IMR-90 (cell line): Measurements from ENCODE around the gene UCHL1. TPM values are rescaled to one million over a fixed set of nuclear protein-coding genes. Genes with fewer than 3 reads are reported as not detected.

Experiments
- ATAC-seq: fragments of 200-7000 bp; cut with Tn5 transposase; 2 replicates; pipeline ENCODE4 v1.9.1; 2020; ENCODE audit warnings: low read depth, mild to moderate bottlenecking, moderate library complexity
- BruUV-seq: library from RNA; stranded (reverse); fragments of 400-500 nt; replicated peaks from 2 replicates; lab custom pipeline; 2021; lab: Mats Ljungman, UMichigan
- CTCF ChIA-PET: fragments of 300-600 bp; formaldehyde crosslinking; extraction: SDS; loops from one replicate; lab custom pipeline; 2021; ENCODE audit warnings: antibody characterized with exemption; lab: Yijun Ruan, JAX
- POLR2A ChIA-PET: fragments of 300-600 bp; sonication (Branson Sonifier 250); formaldehyde crosslinking; loops from one replicate; lab custom pipeline; 2022; ENCODE audit warnings: antibody characterized with exemption; ENCODE audit not compliant: unreplicated experiment; lab: Charles Lee
- DNase-seq: peaks from one replicate; pipeline ENCODE4 v3.0.0; 2013
- H2AFZ ChIP-seq: replicated peaks from 2 replicates; pipeline ENCODE3; 2013; ENCODE audit warnings: low read length, mild to moderate bottlenecking; ENCODE audit not compliant: poor library complexity
- H2AK5ac ChIP-seq: 2 replicates; pipeline ENCODE4 v1.6.1; 2013; ENCODE audit warnings: low read depth, low read length, inconsistent platforms
- H2AK9ac ChIP-seq: replicated peaks from 2 replicates; pipeline ENCODE3; 2013; ENCODE audit warnings: mild to moderate bottlenecking, low read depth, low read length, moderate library complexity; ENCODE audit not compliant: poor library complexity
- H2BK120ac ChIP-seq: 2 replicates; pipeline ENCODE4 v1.6.1; 2013; ENCODE audit warnings: low read depth, low read length, inconsistent platforms
- H2BK15ac ChIP-seq: 3 replicates; pipeline ENCODE4 v1.6.1; 2013; ENCODE audit warnings: low read depth, low read length, inconsistent platforms
- H2BK20ac ChIP-seq: 2 replicates; pipeline ENCODE4 v1.6.1; 2013; ENCODE audit warnings: low read depth, mild to moderate bottlenecking, inconsistent platforms, low read length, moderate library complexity
- H2BK5ac ChIP-seq: 2 replicates; pipeline ENCODE4 v1.6.1; 2013; ENCODE audit warnings: mild to moderate bottlenecking, low read depth, low read length, inconsistent platforms; ENCODE audit not compliant: poor library complexity, severe bottlenecking
- H3K14ac ChIP-seq: replicated peaks from 2 replicates; pipeline ENCODE4 v1.6.1; 2013; ENCODE audit warnings: low read depth, low read length, inconsistent platforms
- H3K18ac ChIP-seq: 2 replicates; pipeline ENCODE4 v1.6.1; 2013; ENCODE audit warnings: low read depth, low read length, control low read depth
- H3K23ac ChIP-seq: 2 replicates; pipeline ENCODE4 v1.6.1; 2013; ENCODE audit warnings: low read depth, low read length, inconsistent platforms
- H3K27ac ChIP-seq: 2 replicates; pipeline ENCODE4 v1.5.1; 2013; ENCODE audit warnings: mild to moderate bottlenecking, control low read depth, low read length; ENCODE audit not compliant: insufficient read depth
- H3K27me3 ChIP-seq: 2 replicates; pipeline ENCODE4 v1.6.1; 2013; ENCODE audit warnings: low read length; ENCODE audit not compliant: control insufficient read depth, insufficient read depth
- H3K36me3 ChIP-seq: 2 replicates; pipeline ENCODE4 v1.6.1; 2013; ENCODE audit warnings: low read length, mixed read lengths; ENCODE audit not compliant: control insufficient read depth, insufficient read depth
- H3K4ac ChIP-seq: 2 replicates; pipeline ENCODE4 v1.6.1; 2013; ENCODE audit warnings: low read depth, low read length, inconsistent platforms
- H3K4me1 ChIP-seq: 2 replicates; pipeline ENCODE4 v1.6.1; 2013; ENCODE audit warnings: low read length, mixed read lengths; ENCODE audit not compliant: control insufficient read depth, insufficient read depth
- H3K4me2 ChIP-seq: 2 replicates; pipeline ENCODE4 v1.6.1; 2013; ENCODE audit warnings: low read depth, mild to moderate bottlenecking, control low read depth, low read length, moderate library complexity
- H3K4me3 ChIP-seq: 2 replicates; pipeline ENCODE4 v1.5.1; 2013; ENCODE audit warnings: low read depth, mild to moderate bottlenecking, control low read depth, low read length, moderate library complexity; ENCODE audit not compliant: insufficient read depth
- H3K56ac ChIP-seq: 2 replicates; pipeline ENCODE4 v1.6.1; 2013; ENCODE audit warnings: low read length, inconsistent platforms; ENCODE audit not compliant: insufficient read depth; ENCODE audit errors: extremely low read depth
- H3K79me1 ChIP-seq, 2 experiments: 2 replicates each; pipeline ENCODE4 v1.6.1; 2013; ENCODE audit warnings: low read length in 2 of 2, inconsistent platforms in 1 of 2, low read depth in 1 of 2
- H3K9ac ChIP-seq: 2 replicates; pipeline ENCODE4 v1.6.1; 2013; ENCODE audit warnings: low read depth, low read length, control low read depth
- H3K9me1 ChIP-seq: 2 replicates; pipeline ENCODE4 v1.6.1; 2013; ENCODE audit warnings: low read length, inconsistent platforms; ENCODE audit not compliant: insufficient read depth
- H3K9me3 ChIP-seq: 2 replicates; pipeline ENCODE4 v1.6.1; 2013; ENCODE audit warnings: low read length; ENCODE audit not compliant: control insufficient read depth, insufficient read depth
- H4K20me1 ChIP-seq: 2 replicates; pipeline ENCODE4 v1.6.1; 2013; ENCODE audit warnings: low read length, inconsistent platforms; ENCODE audit not compliant: insufficient read depth
- H4K5ac ChIP-seq: 2 replicates; pipeline ENCODE4 v1.6.1; 2013; ENCODE audit warnings: mild to moderate bottlenecking, low read depth, low read length, control low read depth
- H4K8ac ChIP-seq, 2 experiments: 2 replicates each; pipeline ENCODE4 v1.6.1; 2013; ENCODE audit warnings: low read depth in 2 of 2, low read length in 2 of 2, control low read depth in 1 of 2, inconsistent platforms in 1 of 2
- H4K91ac ChIP-seq: 2 replicates; pipeline ENCODE4 v1.6.1; 2013; ENCODE audit warnings: low read depth, low read length, inconsistent platforms; ENCODE audit not compliant: insufficient read depth
- BHLHE40 ChIP-seq: fragments of 150-350 bp; IDR thresholded peaks from 2 replicates; pipeline ENCODE4 v1.6.1; 2016; ENCODE audit warnings: mild to moderate bottlenecking, low read depth, low read length
- CEBPB ChIP-seq: IDR thresholded peaks from 2 replicates; pipeline ENCODE4 v1.6.1; 2012; ENCODE audit warnings: low read depth, low read length, improper control_type of control experiment
- CHD1 ChIP-seq: IDR thresholded peaks from 2 replicates; pipeline ENCODE4 v1.6.1; 2012; ENCODE audit warnings: low read depth, low read length, improper control_type of control experiment
- CTCF ChIP-seq: conservative IDR thresholded peaks from 2 replicates; pipeline ENCODE4 v1.5.1; 2012; ENCODE audit warnings: mild to moderate bottlenecking, low read depth, low read length, improper control_type of control experiment
- ELK1 ChIP-seq: fragments of 150-350 bp; IDR thresholded peaks from 2 replicates; pipeline ENCODE4 v1.6.1; 2016; ENCODE audit warnings: low read depth, mild to moderate bottlenecking, low read length, moderate library complexity, borderline replicate concordance
- FOS ChIP-seq: fragments of 150-350 bp; IDR thresholded peaks from 2 replicates; pipeline ENCODE4 v1.6.1; 2016; ENCODE audit warnings: low read depth, low read length
- MAFK ChIP-seq: IDR thresholded peaks from 2 replicates; pipeline ENCODE4 v1.6.1; 2012; ENCODE audit warnings: low read depth, low read length, improper control_type of control experiment
- MAZ ChIP-seq: IDR thresholded peaks from 2 replicates; pipeline ENCODE4 v1.6.1; 2012; ENCODE audit warnings: low read depth, mild to moderate bottlenecking, low read length, improper control_type of control experiment, moderate library complexity, borderline replicate concordance
- MXI1 ChIP-seq: IDR thresholded peaks from 2 replicates; pipeline ENCODE4 v1.6.1; 2012; ENCODE audit warnings: low read depth, mild to moderate bottlenecking, low read length, moderate library complexity, borderline replicate concordance
- NFE2L2 ChIP-seq: fragments of 150-350 bp; IDR thresholded peaks from 2 replicates; pipeline ENCODE4 v1.6.1; 2016; ENCODE audit warnings: low read depth, mild to moderate bottlenecking, low read length
- POLR2A ChIP-seq: IDR thresholded peaks from 2 replicates; pipeline ENCODE4 v1.6.1; 2012; ENCODE audit warnings: mild to moderate bottlenecking, low read depth, low read length
- RAD21 ChIP-seq: IDR thresholded peaks from 2 replicates; pipeline ENCODE4 v1.6.1; 2012; ENCODE audit warnings: low read length, improper control_type of control experiment
- RCOR1 ChIP-seq: IDR thresholded peaks from 2 replicates; pipeline ENCODE4 v1.6.1; 2012; ENCODE audit warnings: mild to moderate bottlenecking, low read length, improper control_type of control experiment; ENCODE audit not compliant: insufficient replicate concordance
- RFX5 ChIP-seq: IDR thresholded peaks from 2 replicates; pipeline ENCODE4 v1.8.0; 2012; ENCODE audit warnings: low read depth, mild to moderate bottlenecking, low read length, moderate library complexity
- SMC3 ChIP-seq: fragments of 150-350 bp; IDR thresholded peaks from 2 replicates; pipeline ENCODE4 v1.6.1; 2016; ENCODE audit warnings: low read depth, mild to moderate bottlenecking, antibody characterized with exemption, low read length, moderate library complexity
- USF2 ChIP-seq: fragments of 150-350 bp; IDR thresholded peaks from 2 replicates; pipeline ENCODE4 v1.6.1; 2017; ENCODE audit warnings: mild to moderate bottlenecking, antibody characterized with exemption, low read length, low read depth
- WGBS, 2 experiments: methylation state at CpG; one replicate each; pipeline versions ENCODE4 v1.1.5 to v1.1.7; 2013; ENCODE audit warnings: missing lambda C conversion rate in 2 of 2; ENCODE audit not compliant: insufficient read length in 1 of 2; ENCODE audit errors: extremely low coverage in 2 of 2; 5-methylcytosine and 5-hydroxymethylcytosine counted together
- dilution Hi-C: fragments of 300-500 bp; cut with HindIII; formaldehyde crosslinking; loops from one replicate; pipeline ENCODE4 v1.14.3; 2018; ENCODE audit warnings: low sequenced_read_pairs; ENCODE audit not compliant: unreplicated experiment
- in situ Hi-C: fragments of 300-500 bp; cut with MboI; formaldehyde crosslinking; loops from 3 replicates; pipeline ENCODE4 v1.14.3; 2019; ENCODE audit warnings: low sequenced_read_pairs, inconsistent platforms, mixed read lengths
- intact Hi-C: fragments of 100-400 bp; cut with micrococcal nuclease; formaldehyde crosslinking; loops from 2 replicates; pipeline ENCODE4 v1.10.0; 2022
- polyA plus RNA-seq, 3 experiments: library from polyadenylated mRNA; depleted of rRNA; stranded (reverse); fragments of >200 nt; gene quantifications; 2 replicates each; pipeline ENCODE4 v1.2.3, GENCODE V29; 2012; ENCODE audit warnings: low replicate concordance in 1 of 3
- total RNA-seq: library from RNA; depleted of rRNA; stranded (reverse); fragments of >200 nt; gene quantifications from 2 replicates; pipeline ENCODE4 v1.2.3, GENCODE V29; 2012

The UCHL1 gene
- total and polyA plus RNA-seq, 2 of the 4 experiments (the other 2 are of a cell fraction) = 972 to 2,118 TPM

GRCh38 chr4:41303372-41304118 is 46.8 kb downstream of the UCHL1 start:
- H2BK5ac ChIP-seq = no peak overlapping the region
- 44% methylated on average over 1 of the region's 3 CpGs; no CpG with 5 or more reads in 1 of the 2 experiments for WGBS, 2 experiments

More at GRCh38 chr4:41303372-41304118, 46.8 kb downstream of the UCHL1 start:
- no peak overlapping the region for H3K14ac ChIP-seq
- H2BK120ac ChIP-seq = no peak overlapping the region
- H3K36me3 ChIP-seq = no peaks in the 10 kb centered on the region
- no peak overlapping the region for H4K91ac ChIP-seq
- H3K9me3 ChIP-seq = no peaks in the 10 kb centered on the region
- no peak for TF ChIP-seq MAFK
- TF ChIP-seq SMC3 = no peak
- TF ChIP-seq USF2 = no peak
- no peak for TF ChIP-seq CTCF
- no peak for TF ChIP-seq RCOR1
- no peak for TF ChIP-seq RFX5
- TF ChIP-seq FOS = no peak
- TF ChIP-seq POLR2A = no peak
- no peak for TF ChIP-seq CEBPB
- no peak for TF ChIP-seq CHD1
- TF ChIP-seq MXI1 = no peak
- TF ChIP-seq MAZ = no peak
- TF ChIP-seq NFE2L2 = no peak
- no peak for TF ChIP-seq RAD21
- no peak for TF ChIP-seq ELK1
- TF ChIP-seq BHLHE40 = no peak
- no peaks in the 10 kb centered on the region for H4K20me1 ChIP-seq
- BruUV-seq = no TSS peak
- CTCF ChIA-PET = no interaction called here
- no peak overlapping the region for H4K5ac ChIP-seq
- H3K9me1 ChIP-seq = no peaks in the 10 kb centered on the region
- H2AK5ac ChIP-seq = no peak overlapping the region
- H2BK15ac ChIP-seq = no peak overlapping the region
- no peak overlapping the region for H3K18ac ChIP-seq
- H2AFZ ChIP-seq = no peak overlapping the region
- in situ Hi-C loops = no loop called here
- ATAC-seq (no peak), DNase-seq (no peak)
- no peak overlapping the region for H3K4me2 ChIP-seq
- H2BK20ac ChIP-seq = no peak overlapping the region
- POLR2A ChIA-PET = no interaction called here
- H3K79me1 ChIP-seq = no peaks in the 10 kb centered on the region
- H3K9ac ChIP-seq = no peak overlapping the region
- H3K4me3 ChIP-seq = no peak overlapping the region
- H3K27ac ChIP-seq = no peak overlapping the region
- H2AK9ac ChIP-seq = no peak overlapping the region
- H3K4ac ChIP-seq = no peak overlapping the region
- no peak overlapping the region for H3K56ac ChIP-seq
- no peaks in the 10 kb centered on the region for H3K4me1 ChIP-seq
- dilution Hi-C loops = no loop called here
- H3K23ac ChIP-seq = no peak overlapping the region
- intact Hi-C loops = no loop called here
- peaks cover 7% of the 10 kb centered on the region; the same call in 1 of the 2 replicates for H3K27me3 ChIP-seq
- no peak overlapping the region for H4K8ac ChIP-seq
